Measurements from ENCODE around the gene C12orf42.

Gene C12orf42

DNA sequence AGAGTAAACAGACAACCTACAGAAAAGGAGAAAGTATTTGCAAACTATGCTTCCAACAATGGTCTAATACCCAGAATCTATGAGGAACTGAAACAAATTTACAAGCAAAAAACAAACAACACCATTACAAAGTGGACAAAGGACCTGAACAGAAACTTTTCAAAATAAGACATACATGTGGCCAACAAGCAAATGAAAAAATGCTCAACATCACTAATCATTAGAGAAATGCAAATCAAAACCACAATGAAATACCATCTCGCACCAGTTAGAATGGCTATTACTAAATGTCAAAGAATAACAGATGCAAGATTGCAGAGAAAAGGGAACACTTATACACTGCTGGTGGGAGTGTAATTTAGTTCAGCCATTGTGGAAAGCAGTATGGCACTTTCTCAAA, 125.8 kb downstream of the C12orf42 start:
- no peaks in the 10 kb centered on the region for H3K27me3 Mint-ChIP-seq
- H3K36me3 Mint-ChIP-seq (ENCODE audit: low read depth): peaks cover 13% of the 10 kb centered on the region
- H3K4me1 Mint-ChIP-seq: peaks cover 23% of the 10 kb centered on the region
- H3K27ac Mint-ChIP-seq: no peak overlapping the region
- DNase-seq (no peak), ATAC-seq (no peak)
- no peak overlapping the region for H3K4me3 Mint-ChIP-seq
- H3K9me3 Mint-ChIP-seq: peaks cover 14% of the 10 kb centered on the region

DNA sequence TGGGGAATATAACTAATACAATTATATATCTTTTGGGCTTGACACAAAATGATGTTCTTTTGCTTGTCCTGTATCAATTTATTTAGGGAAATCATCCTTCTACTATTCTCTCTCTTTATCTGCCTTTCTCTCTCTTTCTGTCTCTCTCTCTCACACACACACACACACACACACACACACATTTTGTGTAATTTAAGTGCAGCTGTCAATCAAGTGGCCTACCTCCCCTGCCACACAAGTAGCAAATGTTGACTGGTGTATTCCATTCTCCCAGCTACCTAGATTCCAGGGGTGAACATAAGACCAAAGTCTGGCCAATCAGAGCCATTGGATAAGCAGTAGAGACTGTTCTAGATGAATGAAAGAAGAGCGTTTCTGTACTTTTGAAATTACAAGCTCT, 127.6 kb downstream of the C12orf42 start:
- H3K4me1 Mint-ChIP-seq: peaks cover 16% of the 10 kb centered on the region
- no peak overlapping the region for H3K4me3 Mint-ChIP-seq
- peaks cover 19% of the 10 kb centered on the region for H3K9me3 Mint-ChIP-seq
- no peak for ATAC-seq
- H3K27me3 Mint-ChIP-seq: no peaks in the 10 kb centered on the region
- H3K36me3 Mint-ChIP-seq (ENCODE audit: low read depth): peaks cover 13% of the 10 kb centered on the region
- no peak for DNase-seq
- no peak overlapping the region for H3K27ac Mint-ChIP-seq

DNA sequence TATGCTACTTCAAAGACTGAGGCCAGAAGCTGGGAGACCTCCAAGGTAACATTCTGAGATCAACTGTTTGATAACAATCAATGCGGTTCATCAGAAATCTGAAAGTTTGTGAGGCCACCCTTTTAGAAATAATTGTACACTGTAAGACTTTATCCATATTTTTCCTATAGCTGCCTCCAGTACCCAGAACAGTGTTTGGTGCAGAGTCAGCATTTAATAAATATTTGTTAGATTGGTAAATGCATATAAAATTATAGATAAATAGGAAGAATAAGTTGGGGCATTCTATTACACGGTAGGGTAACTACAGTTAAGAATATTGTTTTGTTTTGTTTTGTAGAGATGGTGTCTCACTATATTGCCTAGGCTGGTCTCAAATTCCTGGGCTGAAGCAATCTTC, 141.4 kb downstream of the C12orf42 start:
- DNase-seq (no peak), ATAC-seq (no peak)
- peaks cover 5% of the 10 kb centered on the region for H3K9me3 Mint-ChIP-seq
- no peak overlapping the region for H3K27ac Mint-ChIP-seq
- H3K4me3 Mint-ChIP-seq: no peak overlapping the region
- peaks cover 2% of the 10 kb centered on the region for H3K36me3 Mint-ChIP-seq (ENCODE audit: low read depth)
- peaks cover 3% of the 10 kb centered on the region for H3K4me1 Mint-ChIP-seq
- no peaks in the 10 kb centered on the region for H3K27me3 Mint-ChIP-seq

DNA sequence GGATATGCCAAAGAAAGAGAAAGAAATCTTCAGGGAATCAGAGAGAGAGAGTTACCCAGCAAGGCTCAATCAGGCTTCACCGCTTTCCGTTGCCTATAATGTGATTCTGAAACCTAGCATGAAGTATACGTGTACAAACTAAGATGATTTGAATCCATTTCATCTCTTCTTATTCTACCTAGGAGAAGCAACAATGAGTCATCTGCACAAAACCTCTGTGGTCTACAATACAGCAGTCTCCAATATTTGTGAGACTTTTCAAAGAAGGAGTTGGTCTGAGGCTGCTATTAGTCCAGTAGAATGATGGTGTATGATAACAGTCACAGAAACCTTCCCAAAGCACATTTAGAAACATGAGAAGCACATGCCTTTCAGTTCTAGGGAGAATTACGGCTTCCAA, 141.9 kb downstream of the C12orf42 start:
- H3K9me3 Mint-ChIP-seq: peaks cover 9% of the 10 kb centered on the region
- ATAC-seq (no peak), DNase-seq (no peak)
- no peak overlapping the region for H3K4me3 Mint-ChIP-seq
- no peaks in the 10 kb centered on the region for H3K27me3 Mint-ChIP-seq
- H3K4me1 Mint-ChIP-seq: peaks cover 6% of the 10 kb centered on the region
- H3K27ac Mint-ChIP-seq: no peak overlapping the region
- H3K36me3 Mint-ChIP-seq (ENCODE audit: low read depth): peaks cover 6% of the 10 kb centered on the region

DNA sequence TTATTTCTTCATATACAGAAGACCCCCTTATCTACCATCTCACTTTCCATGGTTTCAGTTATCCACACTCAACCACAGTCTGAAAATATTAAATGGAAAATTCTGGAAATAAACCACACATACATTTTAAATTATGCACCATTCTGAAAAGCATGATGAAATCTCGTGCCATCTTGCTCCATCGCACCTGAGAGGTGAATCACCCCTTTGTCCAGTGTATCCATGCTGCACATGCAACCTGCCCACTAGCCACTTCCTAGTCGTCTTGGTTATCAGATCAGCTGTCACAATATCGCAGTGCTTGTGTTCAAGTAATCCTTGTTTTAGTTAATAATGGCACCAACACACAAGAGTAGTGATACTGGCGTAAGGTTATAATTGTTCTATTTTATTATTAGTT, 145.7 kb downstream of the C12orf42 start:
- peaks cover 6% of the 10 kb centered on the region for H3K4me1 Mint-ChIP-seq
- no peaks in the 10 kb centered on the region for H3K27me3 Mint-ChIP-seq
- DNase-seq (no peak), ATAC-seq (no peak)
- H3K36me3 Mint-ChIP-seq (ENCODE audit: low read depth): peaks cover 10% of the 10 kb centered on the region
- H3K4me3 Mint-ChIP-seq: no peak overlapping the region
- H3K27ac Mint-ChIP-seq: no peak overlapping the region
- H3K9me3 Mint-ChIP-seq: peaks cover 9% of the 10 kb centered on the region

DNA sequence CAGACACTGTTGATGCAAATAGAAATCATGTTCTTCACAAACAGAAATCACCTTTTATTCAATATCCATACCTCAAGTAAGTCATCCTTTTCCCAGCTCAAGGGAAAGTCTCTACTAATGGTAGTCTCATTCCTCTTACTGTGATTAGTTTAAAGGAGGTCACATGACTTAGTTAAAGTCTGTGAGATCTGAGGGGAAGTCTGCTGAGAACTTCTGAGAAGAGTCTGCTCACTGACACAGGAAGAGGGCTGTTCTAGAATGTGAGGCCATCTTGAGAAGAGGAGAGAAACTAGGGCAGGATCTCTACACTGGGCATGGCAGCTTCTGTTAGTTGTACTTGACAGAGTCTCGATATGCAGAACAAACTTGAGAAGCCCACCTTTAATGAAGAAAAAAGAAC, 146.8 kb downstream of the C12orf42 start:
- H3K4me3 Mint-ChIP-seq: no peak overlapping the region
- H3K9me3 Mint-ChIP-seq: peaks cover 9% of the 10 kb centered on the region
- no peaks in the 10 kb centered on the region for H3K27me3 Mint-ChIP-seq
- H3K36me3 Mint-ChIP-seq (ENCODE audit: low read depth): peaks cover 10% of the 10 kb centered on the region
- peaks cover 5% of the 10 kb centered on the region for H3K4me1 Mint-ChIP-seq
- ATAC-seq (no peak), DNase-seq (no peak)
- H3K27ac Mint-ChIP-seq: no peak overlapping the region

DNA sequence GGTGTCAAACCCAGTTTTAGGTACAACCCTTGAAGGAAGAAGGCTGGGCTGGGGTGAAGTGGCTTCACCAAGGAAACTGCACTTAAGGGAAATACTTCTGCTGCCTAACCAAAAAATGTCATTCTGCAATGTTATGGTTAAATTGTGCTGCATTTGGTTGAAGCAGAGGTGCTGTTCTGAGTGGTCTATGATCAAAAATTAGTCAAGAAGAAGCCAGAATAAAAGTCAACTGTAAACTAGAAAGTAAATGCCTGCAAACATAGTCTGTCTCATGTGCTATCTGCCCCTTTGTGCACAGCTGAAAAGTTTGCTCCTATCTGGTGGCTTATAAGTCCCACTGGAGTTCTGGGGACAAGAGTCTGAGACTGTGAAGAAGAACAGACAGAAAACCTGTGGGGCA, 158.8 kb downstream of the C12orf42 start:
- Mint-ChIP-seq H3K27ac (no peak overlapping the region), H3K4me3 (no peak overlapping the region), H3K9me3 (no peaks in the 10 kb centered on the region), H3K4me1 (no peaks in the 10 kb centered on the region), H3K27me3 (no peaks in the 10 kb centered on the region), H3K36me3 (ENCODE audit: low read depth) (no peaks in the 10 kb centered on the region)
- ATAC-seq: no peak
- no peak for DNase-seq

DNA sequence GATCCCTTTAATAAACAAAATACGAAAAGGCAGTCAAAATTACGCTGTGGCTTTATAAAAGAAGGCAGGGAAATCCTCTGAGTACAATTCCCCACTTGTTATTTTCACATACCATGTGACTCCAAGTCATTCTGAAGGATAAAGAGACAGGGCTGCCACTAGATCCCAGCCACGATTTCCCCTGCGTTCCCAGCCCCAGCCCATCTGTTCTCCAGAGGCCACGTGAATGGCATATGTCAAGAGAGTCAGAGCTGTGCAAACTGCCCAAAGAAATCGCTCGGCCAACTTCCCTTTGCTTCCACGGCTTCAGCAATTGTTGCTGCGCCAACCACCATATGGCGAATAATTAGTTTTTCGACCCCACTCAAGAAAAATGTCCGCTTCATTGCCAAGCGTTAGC, 161.3 kb downstream of the C12orf42 start:
- Mint-ChIP-seq H3K27me3 (no peaks in the 10 kb centered on the region), H3K36me3 (ENCODE audit: low read depth) (no peaks in the 10 kb centered on the region), H3K4me3 (no peak overlapping the region), H3K27ac (no peak overlapping the region), H3K9me3 (no peaks in the 10 kb centered on the region), H3K4me1 (no peaks in the 10 kb centered on the region)
- ATAC-seq (no peak), DNase-seq (no peak)

DNA sequence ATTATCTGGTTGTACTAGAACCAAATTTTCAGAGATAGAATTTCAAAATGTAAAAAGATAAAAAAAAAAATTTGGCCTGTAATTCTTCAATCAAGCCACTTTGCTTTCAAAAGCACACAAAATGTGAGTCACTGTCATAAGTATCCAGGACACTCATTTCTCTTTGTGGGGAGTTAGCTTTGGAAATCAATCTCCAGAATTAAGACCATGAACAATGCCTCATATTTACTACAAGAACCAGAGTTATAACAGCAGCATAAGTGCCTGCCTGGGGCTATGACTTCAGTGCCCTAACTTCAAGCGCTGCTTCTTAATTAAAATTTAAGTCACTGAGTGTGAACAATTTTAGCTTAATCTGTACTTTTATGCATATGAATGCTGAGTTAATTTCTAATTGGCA, 162.1 kb downstream of the C12orf42 start:
- ATAC-seq (no peak), DNase-seq (no peak)
- Mint-ChIP-seq H3K36me3 (ENCODE audit: low read depth) (no peaks in the 10 kb centered on the region), H3K9me3 (no peaks in the 10 kb centered on the region), H3K4me1 (no peaks in the 10 kb centered on the region), H3K27me3 (no peaks in the 10 kb centered on the region), H3K4me3 (no peak overlapping the region), H3K27ac (no peak overlapping the region)

DNA sequence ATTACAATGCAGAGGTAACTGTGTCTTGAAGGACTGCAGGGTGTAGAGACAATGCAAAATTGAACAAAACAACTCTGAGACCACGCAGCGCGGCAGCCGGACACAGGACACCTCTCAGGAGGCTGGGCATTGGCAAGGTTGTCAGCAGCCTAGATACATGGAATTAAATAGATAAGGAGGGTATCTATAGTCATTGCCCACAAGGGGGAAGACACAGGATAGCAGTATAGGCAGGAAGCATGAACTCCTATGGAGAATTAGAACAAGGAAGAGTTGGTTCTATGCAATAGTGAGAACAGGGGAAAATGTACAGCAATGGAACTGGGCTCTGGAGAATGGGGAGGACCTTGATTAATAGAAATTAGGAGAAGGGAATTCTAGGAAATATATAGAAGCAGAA, 164.1 kb downstream of the C12orf42 start:
- ATAC-seq (no peak), DNase-seq (no peak)
- Mint-ChIP-seq H3K27me3 (no peaks in the 10 kb centered on the region), H3K4me3 (no peak overlapping the region), H3K27ac (no peak overlapping the region), H3K36me3 (ENCODE audit: low read depth) (no peaks in the 10 kb centered on the region), H3K4me1 (no peaks in the 10 kb centered on the region), H3K9me3 (no peaks in the 10 kb centered on the region)

DNA sequence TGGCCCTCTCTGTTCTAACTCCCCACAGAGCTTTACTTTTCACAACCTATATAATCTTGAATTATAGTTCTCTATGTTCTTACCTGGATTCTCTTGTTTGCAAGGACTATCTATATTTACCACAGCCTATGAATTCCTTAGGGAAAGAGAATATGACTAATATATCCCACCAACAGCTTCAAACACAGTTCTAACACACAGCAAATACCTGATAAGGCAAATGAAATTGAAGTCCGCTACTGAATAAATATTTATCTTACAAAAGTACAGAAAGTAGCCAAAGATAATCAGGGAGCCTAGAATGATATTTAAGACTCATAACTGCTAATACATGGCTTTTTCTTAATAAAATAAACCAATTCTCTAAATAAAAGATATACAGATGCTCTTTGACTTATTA, 165.1 kb downstream of the C12orf42 start:
- Mint-ChIP-seq H3K36me3 (ENCODE audit: low read depth) (no peaks in the 10 kb centered on the region), H3K9me3 (no peaks in the 10 kb centered on the region), H3K4me3 (no peak overlapping the region), H3K27me3 (no peaks in the 10 kb centered on the region), H3K27ac (no peak overlapping the region), H3K4me1 (no peaks in the 10 kb centered on the region)
- no peak for DNase-seq
- no peak for ATAC-seq

DNA sequence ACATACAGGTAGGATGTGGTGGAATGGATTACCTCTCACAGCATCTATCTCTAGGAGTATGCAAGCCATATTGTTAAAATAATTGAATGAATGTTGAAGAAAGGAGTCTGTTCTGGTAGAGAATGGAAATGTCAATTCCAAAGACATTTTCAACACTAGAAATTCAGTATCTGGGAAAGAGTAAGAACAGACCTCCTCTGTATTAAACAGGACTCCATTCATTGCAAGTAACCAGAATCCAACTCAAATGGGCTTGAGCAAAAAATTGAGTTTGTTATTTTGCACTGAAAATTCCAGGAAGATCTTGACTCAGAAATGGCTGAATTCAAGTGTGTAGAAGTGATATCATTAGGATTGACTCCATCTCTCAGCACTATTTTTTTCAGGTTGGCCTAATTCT, 168.1 kb downstream of the C12orf42 start:
- Mint-ChIP-seq H3K4me1 (no peaks in the 10 kb centered on the region), H3K27ac (no peak overlapping the region), H3K36me3 (ENCODE audit: low read depth) (no peaks in the 10 kb centered on the region), H3K9me3 (no peaks in the 10 kb centered on the region), H3K4me3 (no peak overlapping the region), H3K27me3 (no peaks in the 10 kb centered on the region)
- DNase-seq: no peak
- ATAC-seq: no peak

DNA sequence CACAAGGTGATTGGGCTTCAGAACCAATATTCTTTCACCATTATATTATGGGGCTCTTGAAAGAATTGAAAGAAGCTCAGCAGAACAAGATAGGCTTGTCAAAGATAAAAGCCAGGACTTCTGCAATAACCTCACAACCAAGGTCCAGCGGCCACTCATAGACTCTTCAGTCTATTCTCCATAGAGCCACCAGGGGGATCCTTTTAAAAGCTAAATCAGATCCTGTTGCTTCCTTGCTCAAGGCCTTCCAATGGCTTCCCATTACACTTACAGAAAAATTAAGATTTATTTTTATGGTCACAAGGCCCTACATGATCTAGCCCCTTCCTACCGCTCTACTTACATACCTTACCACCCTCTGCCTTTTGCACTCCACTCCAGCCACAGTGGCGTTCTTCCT, 169.6 kb downstream of the C12orf42 start:
- Mint-ChIP-seq H3K4me3 (no peak overlapping the region), H3K36me3 (ENCODE audit: low read depth) (peaks cover 3% of the 10 kb centered on the region), H3K27me3 (no peaks in the 10 kb centered on the region), H3K4me1 (no peaks in the 10 kb centered on the region), H3K9me3 (peaks cover 4% of the 10 kb centered on the region), H3K27ac (no peak overlapping the region)
- ATAC-seq: no peak
- no peak for DNase-seq

DNA sequence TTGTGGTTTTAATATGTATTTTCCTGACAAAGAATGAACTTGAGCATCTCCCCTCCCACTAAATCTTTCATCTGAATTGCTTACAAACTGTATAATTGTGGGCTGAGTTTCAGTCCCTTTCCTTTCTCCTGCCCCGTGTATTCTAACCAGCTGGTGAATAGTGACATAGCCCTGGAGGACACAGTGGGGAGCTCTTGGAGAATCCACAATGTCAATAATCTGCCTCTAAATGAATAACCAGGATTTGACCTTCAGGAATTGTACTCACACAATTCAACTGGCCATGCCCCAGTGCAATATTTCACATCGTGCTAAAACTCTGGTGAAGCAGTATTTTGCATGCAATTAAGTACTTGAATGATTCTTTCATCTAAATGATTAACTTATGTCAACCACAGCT, 177.2 kb downstream of the C12orf42 start:
- no peaks in the 10 kb centered on the region for H3K27me3 Mint-ChIP-seq
- no peak overlapping the region for H3K4me3 Mint-ChIP-seq
- H3K27ac Mint-ChIP-seq: no peak overlapping the region
- H3K4me1 Mint-ChIP-seq: peaks cover 5% of the 10 kb centered on the region
- DNase-seq (no peak), ATAC-seq (no peak)
- H3K36me3 Mint-ChIP-seq (ENCODE audit: low read depth): peaks cover 16% of the 10 kb centered on the region
- peaks cover 22% of the 10 kb centered on the region for H3K9me3 Mint-ChIP-seq

DNA sequence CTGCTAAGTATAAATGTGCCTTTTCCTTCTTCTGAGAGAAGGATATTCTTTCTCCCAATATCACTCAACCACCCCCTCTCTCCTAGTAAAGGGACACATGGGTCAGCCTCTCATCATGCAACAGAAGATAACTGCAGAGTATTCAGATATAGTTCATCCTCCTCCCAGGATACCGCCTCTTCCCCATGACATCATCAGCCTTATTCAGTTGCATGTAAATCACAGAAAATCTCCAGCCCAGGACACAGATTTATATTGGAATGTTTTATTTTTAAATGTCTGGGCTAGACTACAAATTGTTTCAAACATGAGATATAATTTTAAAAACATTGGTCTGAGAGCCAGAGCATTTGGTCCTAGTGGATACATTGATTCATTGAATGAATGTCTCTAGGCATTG, 178.5 kb downstream of the C12orf42 start:
- H3K9me3 Mint-ChIP-seq: peaks cover 21% of the 10 kb centered on the region
- no peak overlapping the region for H3K27ac Mint-ChIP-seq
- H3K4me3 Mint-ChIP-seq: no peak overlapping the region
- no peaks in the 10 kb centered on the region for H3K27me3 Mint-ChIP-seq
- H3K4me1 Mint-ChIP-seq: peaks cover 6% of the 10 kb centered on the region
- DNase-seq (no peak), ATAC-seq (no peak)
- H3K36me3 Mint-ChIP-seq (ENCODE audit: low read depth): peaks cover 15% of the 10 kb centered on the region

DNA sequence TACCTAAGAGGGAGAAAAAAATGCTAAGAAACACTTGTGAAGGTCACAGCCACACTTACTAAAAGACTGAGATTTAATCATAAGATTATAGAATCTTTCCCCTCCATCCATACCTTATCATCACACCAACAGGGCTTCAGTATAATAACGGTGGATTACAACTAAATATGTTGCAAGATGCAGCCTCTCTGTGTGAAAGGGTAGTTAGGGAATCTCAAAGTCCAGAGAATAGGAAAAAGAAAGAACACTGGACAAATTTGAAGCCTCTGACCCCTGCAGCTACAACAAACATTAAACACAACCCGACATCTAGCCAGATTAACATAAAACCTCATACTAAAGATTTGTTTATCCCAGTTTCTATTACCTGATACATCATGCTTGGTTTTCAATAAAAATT, 181.0 kb downstream of the C12orf42 start:
- no peaks in the 10 kb centered on the region for H3K27me3 Mint-ChIP-seq
- H3K27ac Mint-ChIP-seq: no peak overlapping the region
- H3K4me1 Mint-ChIP-seq: peaks cover 6% of the 10 kb centered on the region
- H3K36me3 Mint-ChIP-seq (ENCODE audit: low read depth): peaks cover 10% of the 10 kb centered on the region
- no peak for DNase-seq
- no peak overlapping the region for H3K4me3 Mint-ChIP-seq
- ATAC-seq: no peak
- peaks cover 16% of the 10 kb centered on the region for H3K9me3 Mint-ChIP-seq

All from activated naive CD8-positive, alpha-beta T cell treated with anti-CD3 and anti-CD28 coated beads, Interleukin-2, amount 50 U/mL, for 24 hours (primary cell).